HG03457 (cell line): ENCODE measurements around the gene GALNT11.
"Not testable (repeated sequence)": the region's sequence is repeated elsewhere in the genome, so short reads cannot be mapped to it uniquely, and the experiment has no call there.

ENCODE experiments used
- ATAC-seq: cut with Tn5 transposase; IDR thresholded peaks from one replicate; pipeline ENCODE4 v1.9.1; 2021; ENCODE audit warnings: moderate number of reproducible peaks; ENCODE audit not compliant: unreplicated experiment

The GALNT11 gene

GRCh38 chr7:152074673-152075072, 49.2 kb downstream of the GALNT11 start:
- no peak for ATAC-seq

- not testable (repeated sequence) for ATAC-seq
Observed at GRCh38 chr7:152075379-152075778, 49.9 kb downstream of the GALNT11 start.

- no peak for ATAC-seq
Observed at GRCh38 chr7:152076324-152076821, 50.9 kb downstream of the GALNT11 start.

- ATAC-seq = no peak
Observed at GRCh38 chr7:152076940-152077933, 51.8 kb downstream of the GALNT11 start.

- ATAC-seq = no peak
Observed at GRCh38 chr7:152078025-152078424, 52.6 kb downstream of the GALNT11 start.

- ATAC-seq = no peak
Observed at GRCh38 chr7:152078786-152079185, 53.3 kb downstream of the GALNT11 start.

- no peak for ATAC-seq
Observed at GRCh38 chr7:152081088-152081487, 55.6 kb downstream of the GALNT11 start.

- not testable (repeated sequence) for ATAC-seq
Observed at GRCh38 chr7:152082073-152082721, 56.7 kb downstream of the GALNT11 start.

- ATAC-seq = no peak
Observed at GRCh38 chr7:152085131-152085530, 59.7 kb downstream of the GALNT11 start.

GRCh38 chr7:152086513-152086912, 61.0 kb downstream of the GALNT11 start:
- ATAC-seq = no peak

- ATAC-seq = no peak
Observed at GRCh38 chr7:152089183-152089582, 63.7 kb downstream of the GALNT11 start.

- ATAC-seq = no peak
Observed at GRCh38 chr7:152090747-152091146, 65.3 kb downstream of the GALNT11 start.

GRCh38 chr7:152093717-152094116, 68.2 kb downstream of the GALNT11 start:
- no peak for ATAC-seq

- no peak for ATAC-seq
Observed at GRCh38 chr7:152095771-152096170, 70.3 kb downstream of the GALNT11 start.

- no peak for ATAC-seq
Observed at GRCh38 chr7:152097330-152097729, 71.9 kb downstream of the GALNT11 start.

GRCh38 chr7:152103066-152103465, 77.6 kb downstream of the GALNT11 start:
- ATAC-seq = no peak

- ATAC-seq = no peak
Observed at GRCh38 chr7:152103691-152104090, 78.2 kb downstream of the GALNT11 start.

- no peak for ATAC-seq
Observed at GRCh38 chr7:152105205-152105604, 79.7 kb downstream of the GALNT11 start.

- no peak for ATAC-seq
Observed at GRCh38 chr7:152106990-152107389, 81.5 kb downstream of the GALNT11 start.

GRCh38 chr7:152107945-152108344, 82.5 kb downstream of the GALNT11 start:
- ATAC-seq = no peak

- ATAC-seq = no peak
Observed at GRCh38 chr7:152108359-152108758, 82.9 kb downstream of the GALNT11 start.

GRCh38 chr7:152112829-152113228, 87.4 kb downstream of the GALNT11 start:
- ATAC-seq = no peak
